DOHH2 (cell line): ENCODE results near the gene ZCRB1.

Source experiments
- H3F3A ChIP-seq: fragments of 200-600 bp; sonication (generic), shearing (Covaris generic); 2 replicates; pipeline ENCODE4 v1.6.0; 2016; ENCODE audit warnings: antibody characterized with exemption, mild to moderate bottlenecking; ENCODE audit not compliant: control insufficient read depth, insufficient read depth
- H3K27ac ChIP-seq: fragments of 200-600 bp; sonication (generic); 2 replicates; pipeline ENCODE4 v1.5.1; 2014; ENCODE audit warnings: low read depth, mild to moderate bottlenecking, low read length, moderate library complexity
- H3K27me3 ChIP-seq: fragments of 200-600 bp; sonication (generic); 2 replicates; pipeline ENCODE4 v1.6.1; 2014; ENCODE audit warnings: mild to moderate bottlenecking, low read length, mixed read lengths; ENCODE audit not compliant: control insufficient read depth
- H3K36me3 ChIP-seq: fragments of 200-600 bp; sonication (generic); 2 replicates; pipeline ENCODE4 v1.6.1; 2014; ENCODE audit warnings: mild to moderate bottlenecking, low read length, moderate library complexity, mixed read lengths; ENCODE audit not compliant: control insufficient read depth
- H3K4me1 ChIP-seq: fragments of 200-600 bp; sonication (generic); 2 replicates; pipeline ENCODE4 v1.6.1; 2014; ENCODE audit warnings: mild to moderate bottlenecking, low read length, mixed read lengths; ENCODE audit not compliant: control insufficient read depth
- H3K4me2 ChIP-seq: fragments of 200-600 bp; sonication (generic); 2 replicates; pipeline ENCODE4 v1.6.0; 2014; ENCODE audit warnings: mild to moderate bottlenecking, low read length, moderate library complexity
- H3K4me3 ChIP-seq: fragments of 200-600 bp; sonication (generic); 2 replicates; pipeline ENCODE4 v1.5.1; 2014; ENCODE audit warnings: mild to moderate bottlenecking, low read length, mixed read lengths
- H3K79me2 ChIP-seq: fragments of 200-600 bp; sonication (generic); 2 replicates; pipeline ENCODE4 v1.6.1; 2014; ENCODE audit warnings: mild to moderate bottlenecking, low read length, mixed read lengths; ENCODE audit not compliant: control insufficient read depth
- H3K9me2 ChIP-seq: fragments of 200-600 bp; sonication (generic); replicated peaks from 2 replicates; pipeline ENCODE4 v1.6.1; 2014; ENCODE audit warnings: mild to moderate bottlenecking, low read length, mixed read lengths; ENCODE audit not compliant: control insufficient read depth
- H3K9me3 ChIP-seq: fragments of 200-600 bp; sonication (generic); 2 replicates; pipeline ENCODE4 v1.6.1; 2014; ENCODE audit warnings: antibody characterized with exemption, low read length, mixed read lengths; ENCODE audit not compliant: control insufficient read depth, insufficient read depth
- H4K20me1 ChIP-seq: fragments of 200-600 bp; sonication (generic); 2 replicates; pipeline ENCODE4 v1.6.0; 2014; ENCODE audit warnings: low read depth, mild to moderate bottlenecking, antibody characterized with exemption, low read length, moderate library complexity; ENCODE audit not compliant: control insufficient read depth, insufficient read depth
- CTCF ChIP-seq: fragments of 200-600 bp; sonication (generic); IDR thresholded peaks from one replicate; pipeline ENCODE4 v1.5.1; 2014; ENCODE audit warnings: antibody characterized with exemption, mild to moderate bottlenecking, low read depth, low read length; ENCODE audit not compliant: poor library complexity, severe bottlenecking
- EZH2phosphoT487 ChIP-seq: fragments of 200-600 bp; sonication (generic); IDR thresholded peaks from 2 replicates; pipeline ENCODE4 v1.6.1; 2017; ENCODE audit warnings: borderline replicate concordance, mild to moderate bottlenecking, antibody characterized with exemption, low read length, moderate library complexity, mixed read lengths

Gene ZCRB1

DNA sequence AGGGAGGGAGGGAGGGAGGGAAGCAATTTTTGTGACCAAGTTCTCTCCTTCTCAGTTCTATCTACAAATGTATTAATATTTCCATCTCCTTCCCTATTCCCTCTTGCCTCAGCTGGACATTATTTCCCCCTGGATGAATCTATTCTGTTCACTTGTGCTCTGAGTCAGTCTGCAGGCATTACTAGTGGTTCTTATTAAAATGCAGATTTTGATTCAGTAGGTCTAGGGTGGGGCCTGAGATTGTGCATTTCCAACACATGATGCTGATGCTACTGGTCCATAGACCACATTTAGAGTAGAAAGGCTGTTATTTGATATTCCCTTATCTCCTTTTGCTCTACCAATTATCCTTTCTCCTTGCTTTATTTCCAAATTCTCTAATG is 47.8 kb downstream of the ZCRB1 start:
- no peaks in the 10 kb centered on the region for H3K9me2 ChIP-seq
- no peaks in the 10 kb centered on the region for H4K20me1 ChIP-seq
- H3K79me2 ChIP-seq, result no peaks in the 10 kb centered on the region
- no peaks in the 10 kb centered on the region for H3K36me3 ChIP-seq
- H3K9me3 ChIP-seq, result no peaks in the 10 kb centered on the region
- H3K27ac ChIP-seq, result no peak overlapping the region
- TF ChIP-seq CTCF (no peak), EZH2phosphoT487 (no peak)
- no peak overlapping the region for H3K4me2 ChIP-seq
- H3F3A ChIP-seq, result no peaks in the 10 kb centered on the region
- no peaks in the 10 kb centered on the region for H3K27me3 ChIP-seq
- H3K4me1 ChIP-seq, result no peaks in the 10 kb centered on the region
- no peak overlapping the region for H3K4me3 ChIP-seq

GRCh38 chr12:42277396-42278127 is 48.3 kb downstream of the ZCRB1 start:
- H3K27ac ChIP-seq, result no peak overlapping the region
- no peaks in the 10 kb centered on the region for H3K4me1 ChIP-seq
- H3K79me2 ChIP-seq, result no peaks in the 10 kb centered on the region
- no peaks in the 10 kb centered on the region for H3K9me2 ChIP-seq
- H3K4me3 ChIP-seq, result no peak overlapping the region
- H3K36me3 ChIP-seq, result no peaks in the 10 kb centered on the region
- no peaks in the 10 kb centered on the region for H4K20me1 ChIP-seq
- TF ChIP-seq CTCF (no peak), EZH2phosphoT487 (no peak)
- H3K9me3 ChIP-seq, result no peaks in the 10 kb centered on the region
- no peaks in the 10 kb centered on the region for H3K27me3 ChIP-seq
- H3F3A ChIP-seq, result no peaks in the 10 kb centered on the region
- H3K4me2 ChIP-seq, result no peak overlapping the region

DNA sequence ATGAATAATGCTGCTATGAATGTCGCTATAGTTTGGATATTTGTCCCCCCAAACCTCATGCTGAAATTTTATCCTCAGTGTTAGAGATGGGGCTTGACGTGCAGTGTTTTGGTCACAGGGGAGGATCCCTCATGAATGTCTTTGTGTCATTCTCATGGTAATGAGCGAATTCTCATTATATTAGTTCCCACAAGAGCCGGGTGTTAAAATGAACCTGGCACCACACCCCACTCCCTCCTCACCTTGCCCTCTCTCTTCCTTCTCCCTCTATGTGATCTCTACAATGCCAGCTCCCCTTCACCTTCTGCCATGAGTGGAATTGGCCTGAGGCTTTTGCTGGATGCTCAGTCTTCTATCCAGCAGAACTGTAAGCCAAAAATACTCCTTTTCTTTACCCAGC is 50.4 kb downstream of the ZCRB1 start:
- H3K9me2 ChIP-seq, result no peaks in the 10 kb centered on the region
- no peak for TF ChIP-seq CTCF
- no peak for TF ChIP-seq EZH2phosphoT487

More for the DNA sequence above, 50.4 kb downstream of the ZCRB1 start:
- no peaks in the 10 kb centered on the region for H3K27me3 ChIP-seq
- H3K4me1 ChIP-seq, result no peaks in the 10 kb centered on the region
- H3F3A ChIP-seq, result no peaks in the 10 kb centered on the region
- no peak overlapping the region for H3K27ac ChIP-seq
- H4K20me1 ChIP-seq, result no peaks in the 10 kb centered on the region
- no peaks in the 10 kb centered on the region for H3K9me3 ChIP-seq
- H3K36me3 ChIP-seq, result no peaks in the 10 kb centered on the region
- no peak overlapping the region for H3K4me2 ChIP-seq
- H3K4me3 ChIP-seq, result no peak overlapping the region
- no peaks in the 10 kb centered on the region for H3K79me2 ChIP-seq
